GM10248 (cell line): ENCODE results near the gene ADAMTS6.

Experiments
- CTCF ChIA-PET: fragments of 300-600 bp; sonication (Branson Sonifier 250); formaldehyde crosslinking; extraction: SDS; loops from one replicate; lab custom pipeline; 2021; ENCODE audit warnings: antibody characterized with exemption; lab: Yijun Ruan, JAX
- POLR2A ChIA-PET: fragments of 350-650 bp; sonication (Branson Sonifier 250); formaldehyde crosslinking; extraction: SDS; loops from one replicate; lab custom pipeline; 2020; ENCODE audit warnings: antibody characterized with exemption; lab: Yijun Ruan, JAX
- DNase-seq: peaks from one replicate; pipeline ENCODE4 v3.0.0; 2012; ENCODE audit errors: extremely low spot score
- TF ChIP-seq, protein P1 (sequence below): IDR thresholded peaks from 2 replicates; pipeline ENCODE4 v1.5.1; 2012; ENCODE audit warnings: mild to moderate bottlenecking, low read depth; ENCODE audit errors: extremely low read depth, missing control alignments, control extremely low read depth

The ADAMTS6 gene

GRCh38 chr5:65172486-65173129, 309.1 kb downstream of the ADAMTS6 start:
- ChIA-PET POLR2A (no interaction called here), CTCF (interaction anchor here (1.2 to 2.2 kb wide), 2 partner anchors 16 to 21 kb away, joined by 3 to 4 read pairs; no protein-coding TSS in a partner anchor)
- DNase-seq, result peak; percentile 74
- TF ChIP-seq, protein P1, sequence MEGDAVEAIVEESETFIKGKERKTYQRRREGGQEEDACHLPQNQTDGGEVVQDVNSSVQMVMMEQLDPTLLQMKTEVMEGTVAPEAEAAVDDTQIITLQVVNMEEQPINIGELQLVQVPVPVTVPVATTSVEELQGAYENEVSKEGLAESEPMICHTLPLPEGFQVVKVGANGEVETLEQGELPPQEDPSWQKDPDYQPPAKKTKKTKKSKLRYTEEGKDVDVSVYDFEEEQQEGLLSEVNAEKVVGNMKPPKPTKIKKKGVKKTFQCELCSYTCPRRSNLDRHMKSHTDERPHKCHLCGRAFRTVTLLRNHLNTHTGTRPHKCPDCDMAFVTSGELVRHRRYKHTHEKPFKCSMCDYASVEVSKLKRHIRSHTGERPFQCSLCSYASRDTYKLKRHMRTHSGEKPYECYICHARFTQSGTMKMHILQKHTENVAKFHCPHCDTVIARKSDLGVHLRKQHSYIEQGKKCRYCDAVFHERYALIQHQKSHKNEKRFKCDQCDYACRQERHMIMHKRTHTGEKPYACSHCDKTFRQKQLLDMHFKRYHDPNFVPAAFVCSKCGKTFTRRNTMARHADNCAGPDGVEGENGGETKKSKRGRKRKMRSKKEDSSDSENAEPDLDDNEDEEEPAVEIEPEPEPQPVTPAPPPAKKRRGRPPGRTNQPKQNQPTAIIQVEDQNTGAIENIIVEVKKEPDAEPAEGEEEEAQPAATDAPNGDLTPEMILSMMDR, result no peak

- TF ChIP-seq, protein P1, result no peak
- POLR2A ChIA-PET, result no interaction called here
- CTCF ChIA-PET, result interaction anchor here (1.2 to 2.2 kb wide), 2 partner anchors 17 to 20 kb away, joined by 3 to 4 read pairs; no protein-coding TSS in a partner anchor
- no peak for DNase-seq
Measured at GRCh38 chr5:65171645-65172044, 310.1 kb downstream of the ADAMTS6 start.

GRCh38 chr5:65163698-65164097, 318.0 kb downstream of the ADAMTS6 start:
- DNase-seq, result no peak
- TF ChIP-seq, protein P1, result no peak
- CTCF ChIA-PET, result no interaction called here
- POLR2A ChIA-PET, result no interaction called here

DNA sequence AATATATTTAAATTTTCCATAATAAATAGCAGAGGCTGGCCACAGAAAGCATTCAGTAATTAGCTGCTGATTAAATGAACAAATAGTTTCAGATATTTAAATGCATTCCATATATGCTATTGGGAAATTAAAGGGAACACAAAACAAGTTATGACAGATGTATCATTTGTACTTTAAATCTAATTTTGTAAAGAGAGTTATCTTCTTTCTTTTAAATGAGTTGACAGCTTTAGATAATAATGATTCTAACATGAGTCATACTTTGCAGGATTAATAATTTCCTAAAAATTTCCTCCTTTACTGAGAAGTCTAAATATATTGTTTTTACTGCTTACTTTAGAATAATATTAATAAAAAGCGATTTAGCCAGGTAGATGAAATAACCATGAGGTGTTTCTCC, 320.1 kb downstream of the ADAMTS6 start:
- POLR2A ChIA-PET, result no interaction called here
- DNase-seq, result no peak
- TF ChIP-seq, protein P1, result no peak
- CTCF ChIA-PET, result no interaction called here

DNA sequence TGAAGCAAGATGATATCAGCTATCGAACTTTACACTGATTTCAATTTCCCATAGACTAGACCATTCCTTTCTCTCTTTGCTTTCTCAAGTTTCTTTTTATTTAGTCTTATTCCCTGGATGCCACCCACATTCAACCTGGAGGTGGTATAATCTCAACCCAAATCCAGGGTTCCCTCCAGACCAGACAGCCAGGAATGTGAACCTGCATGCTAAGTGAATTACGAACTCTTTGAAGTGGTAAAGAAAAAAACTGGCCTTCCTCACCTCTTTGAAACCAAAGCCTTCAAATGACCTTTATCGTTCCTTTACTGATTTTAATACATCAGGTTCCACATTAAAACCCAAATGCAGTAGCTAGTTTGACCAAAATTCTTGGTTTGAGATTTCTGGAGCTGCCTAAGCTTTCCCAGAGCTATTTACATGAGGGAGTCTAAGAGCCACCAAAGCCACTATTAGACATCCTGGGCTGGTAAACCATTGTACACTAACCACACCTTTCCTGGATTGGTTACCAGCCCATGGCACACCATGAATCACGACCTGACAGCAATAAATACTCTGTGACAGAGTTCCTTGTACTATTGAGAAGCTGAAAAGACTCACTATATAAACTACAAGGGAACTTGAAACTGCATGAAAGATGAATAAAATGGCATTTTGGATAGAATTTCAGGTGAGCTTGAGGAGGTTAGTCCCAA, 323.7 kb downstream of the ADAMTS6 start:
- ChIA-PET POLR2A (no interaction called here), CTCF (interaction anchor here (1.2 to 1.4 kb wide), 2 partner anchors 20 to 347 kb away, joined by 3 to 4 read pairs; no protein-coding TSS in a partner anchor)

GRCh38 chr5:65156933-65157332, 324.8 kb downstream of the ADAMTS6 start:
- ChIA-PET POLR2A (no interaction called here), CTCF (no interaction called here)
- DNase-seq, result no peak
- TF ChIP-seq, protein P1, result no peak

More for the DNA sequence above, 323.7 kb downstream of the ADAMTS6 start:
- TF ChIP-seq, protein P1, result no peak
- no peak for DNase-seq
